Neural progenitor cell (in vitro differentiated cells): Measurements from ENCODE around the gene CDT1. TPM values are rescaled to one million over a fixed set of nuclear protein-coding genes. Genes with fewer than 3 reads are reported as not detected.

Experiments used
- DNase-seq: peaks from one replicate; pipeline ENCODE4 v3.0.0-alpha.2; 2016; ENCODE audit warnings: low spot score
- H2AFZ ChIP-seq: fragments of 200-600 bp; sonication (generic); replicated peaks from 2 replicates; pipeline ENCODE4 v1.6.1; 2016; ENCODE audit warnings: antibody characterized with exemption
- H3F3A ChIP-seq: fragments of 200-600 bp; sonication (generic); 2 replicates; pipeline ENCODE4 v1.6.1; 2016; ENCODE audit warnings: antibody characterized with exemption, low read depth
- H3K27ac ChIP-seq: fragments of 200-600 bp; sonication (generic); 2 replicates; pipeline ENCODE4 v1.5.1; 2016; ENCODE audit warnings: mild to moderate bottlenecking
- H3K27me3 ChIP-seq: fragments of 200-600 bp; sonication (generic); 2 replicates; pipeline ENCODE4 v1.6.1; 2016; ENCODE audit warnings: mild to moderate bottlenecking, moderate library complexity
- H3K36me3 ChIP-seq: fragments of 200-600 bp; sonication (generic); 2 replicates; pipeline ENCODE4 v1.5.1; 2016
- H3K4me1 ChIP-seq: fragments of 200-600 bp; sonication (generic); 2 replicates; pipeline ENCODE4 v1.6.1; 2016; ENCODE audit warnings: mixed run types
- H3K4me2 ChIP-seq: fragments of 200-600 bp; sonication (generic); 2 replicates; pipeline ENCODE4 v1.6.1; 2016
- H3K4me3 ChIP-seq: fragments of 200-600 bp; sonication (generic); 2 replicates; pipeline ENCODE4 v1.5.1; 2016
- H3K79me2 ChIP-seq: fragments of 200-600 bp; sonication (generic); 2 replicates; pipeline ENCODE4 v1.6.1; 2016; ENCODE audit warnings: low read depth
- H3K9ac ChIP-seq: fragments of 200-600 bp; sonication (generic); 2 replicates; pipeline ENCODE4 v1.6.1; 2016
- H3K9me3 ChIP-seq: fragments of 200-600 bp; sonication (generic); 2 replicates; pipeline ENCODE4 v1.5.1; 2016; ENCODE audit warnings: low read depth
- H4K20me1 ChIP-seq: fragments of 200-600 bp; sonication (generic); 2 replicates; pipeline ENCODE4 v1.6.1; 2016; ENCODE audit warnings: low read depth
- H3K27ac Mint-ChIP-seq: 3 replicates; pipeline ENCODE4 v1.8.0; 2021; ENCODE audit warnings: mixed read lengths
- H3K27me3 Mint-ChIP-seq: 2 replicates; pipeline ENCODE4 v1.8.0; 2022; ENCODE audit warnings: low read depth, mild to moderate bottlenecking, inconsistent platforms, moderate library complexity, mixed read lengths; ENCODE audit not compliant: insufficient read depth
- H3K36me3 Mint-ChIP-seq: 3 replicates; pipeline ENCODE4 v1.8.0; 2021; ENCODE audit warnings: mixed read lengths
- H3K4me1 Mint-ChIP-seq: 3 replicates; pipeline ENCODE4 v1.8.0; 2021; ENCODE audit warnings: mixed read lengths
- H3K4me3 Mint-ChIP-seq: 3 replicates; pipeline ENCODE4 v1.8.0; 2021; ENCODE audit warnings: mild to moderate bottlenecking, moderate library complexity, mixed read lengths
- H3K9me3 Mint-ChIP-seq: 3 replicates; pipeline ENCODE4 v1.8.0; 2020; ENCODE audit warnings: mixed read lengths
- EZH2 ChIP-seq: fragments of 200-600 bp; sonication (generic); IDR thresholded peaks from 2 replicates; pipeline ENCODE4 v1.6.1; 2017; ENCODE audit warnings: antibody characterized with exemption, mild to moderate bottlenecking, moderate library complexity
- EZH2phosphoT487 ChIP-seq: fragments of 200-600 bp; sonication (generic); IDR thresholded peaks from 2 replicates; pipeline ENCODE4 v1.6.1; 2017; ENCODE audit warnings: antibody characterized with exemption
- total RNA-seq: library from RNA; depleted of rRNA; stranded (reverse); fragments of >200 nt; gene quantifications from 2 replicates; pipeline ENCODE4 v1.2.3, GENCODE V29; 2015; ENCODE audit warnings: low replicate concordance
- TF ChIP-seq, protein P1 (sequence below): fragments of 200-600 bp; sonication (generic); IDR thresholded peaks from 2 replicates; pipeline ENCODE4 v1.5.1; 2017; ENCODE audit warnings: antibody characterized with exemption, mild to moderate bottlenecking

The CDT1 gene
- total RNA-seq, 1 donor from 2014 or later, result 7.8 TPM

DNA sequence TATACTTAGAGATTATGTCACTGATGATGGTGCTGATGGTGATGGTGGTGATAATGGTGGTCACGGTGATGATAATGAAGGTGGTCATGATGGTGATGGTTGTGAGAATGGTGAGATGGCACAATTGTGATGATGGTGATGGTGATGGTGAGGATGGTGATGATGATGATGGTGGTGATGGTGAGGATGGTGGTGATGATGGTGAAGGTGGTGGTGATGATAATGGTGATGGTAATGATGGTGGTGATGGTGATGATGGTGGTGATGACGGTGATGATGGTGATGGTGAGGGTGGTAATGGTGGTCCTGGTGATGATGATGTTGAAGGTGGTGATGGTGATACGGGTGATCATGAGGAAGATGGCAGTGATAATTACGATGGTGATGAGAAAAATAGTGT, 5.5 kb upstream of the CDT1 start:
- H4K20me1 ChIP-seq, result no peaks in the 10 kb centered on the region
- H3K4me1 Mint-ChIP-seq, result no peaks in the 10 kb centered on the region
- no peak overlapping the region for H3K9ac ChIP-seq
- H3K4me3 Mint-ChIP-seq, result no peak overlapping the region
- peaks cover 6% of the 10 kb centered on the region for H3K4me1 ChIP-seq
- H3K36me3 ChIP-seq, result no peaks in the 10 kb centered on the region
- no peak overlapping the region for H2AFZ ChIP-seq
- peaks cover 6% of the 10 kb centered on the region for H3K27me3 Mint-ChIP-seq
- H3K27me3 ChIP-seq, result no peaks in the 10 kb centered on the region
- no peak for DNase-seq
- H3K9me3 Mint-ChIP-seq, result no peaks in the 10 kb centered on the region
- no peak overlapping the region for H3K4me3 ChIP-seq
- no peak overlapping the region for H3K4me2 ChIP-seq
- H3K36me3 Mint-ChIP-seq, result no peaks in the 10 kb centered on the region
- H3K79me2 ChIP-seq, result peaks cover 3% of the 10 kb centered on the region
- peaks cover 11% of the 10 kb centered on the region for H3F3A ChIP-seq
- no peak overlapping the region for H3K27ac ChIP-seq
- H3K9me3 ChIP-seq, result no peaks in the 10 kb centered on the region
- H3K27ac Mint-ChIP-seq, result no peak overlapping the region
- TF ChIP-seq EZH2phosphoT487 (no peak), EZH2 (no peak)
- TF ChIP-seq, protein P1, sequence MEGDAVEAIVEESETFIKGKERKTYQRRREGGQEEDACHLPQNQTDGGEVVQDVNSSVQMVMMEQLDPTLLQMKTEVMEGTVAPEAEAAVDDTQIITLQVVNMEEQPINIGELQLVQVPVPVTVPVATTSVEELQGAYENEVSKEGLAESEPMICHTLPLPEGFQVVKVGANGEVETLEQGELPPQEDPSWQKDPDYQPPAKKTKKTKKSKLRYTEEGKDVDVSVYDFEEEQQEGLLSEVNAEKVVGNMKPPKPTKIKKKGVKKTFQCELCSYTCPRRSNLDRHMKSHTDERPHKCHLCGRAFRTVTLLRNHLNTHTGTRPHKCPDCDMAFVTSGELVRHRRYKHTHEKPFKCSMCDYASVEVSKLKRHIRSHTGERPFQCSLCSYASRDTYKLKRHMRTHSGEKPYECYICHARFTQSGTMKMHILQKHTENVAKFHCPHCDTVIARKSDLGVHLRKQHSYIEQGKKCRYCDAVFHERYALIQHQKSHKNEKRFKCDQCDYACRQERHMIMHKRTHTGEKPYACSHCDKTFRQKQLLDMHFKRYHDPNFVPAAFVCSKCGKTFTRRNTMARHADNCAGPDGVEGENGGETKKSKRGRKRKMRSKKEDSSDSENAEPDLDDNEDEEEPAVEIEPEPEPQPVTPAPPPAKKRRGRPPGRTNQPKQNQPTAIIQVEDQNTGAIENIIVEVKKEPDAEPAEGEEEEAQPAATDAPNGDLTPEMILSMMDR, result no peak

DNA sequence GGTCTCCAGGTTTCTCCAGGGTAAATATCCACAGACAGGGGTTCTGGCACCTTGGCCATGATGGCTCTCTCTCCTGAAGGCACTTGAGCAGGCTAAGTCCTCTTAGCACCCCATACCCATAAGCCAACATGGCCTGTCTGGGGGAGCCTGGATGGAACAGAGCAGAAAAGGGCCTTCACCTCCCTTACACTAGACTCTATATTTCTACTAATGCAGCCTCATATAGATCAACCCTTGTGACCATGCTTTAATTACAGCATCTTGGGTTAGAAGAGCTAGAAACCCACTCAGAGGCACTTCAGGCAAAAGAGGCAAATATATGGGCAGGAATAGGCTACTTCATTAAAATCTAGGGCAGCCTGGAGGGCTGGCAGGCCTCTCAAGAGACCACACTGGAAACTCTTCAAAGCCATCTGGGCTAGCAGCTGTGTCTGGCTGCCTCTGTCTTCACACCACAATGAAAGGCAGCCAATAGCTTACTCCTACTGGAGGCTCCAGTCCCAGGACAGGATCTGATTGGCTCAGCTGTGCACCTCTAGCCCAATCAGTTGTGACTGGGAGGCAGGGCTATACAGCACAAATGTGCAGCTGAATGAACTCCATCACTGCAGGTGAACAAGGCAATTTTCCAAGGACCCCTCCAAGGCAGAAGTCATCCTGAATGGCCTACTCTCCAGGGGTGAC, 4.7 kb upstream of the CDT1 start:
- H3K4me3 Mint-ChIP-seq, result no peak overlapping the region
- H3K9me3 ChIP-seq, result no peaks in the 10 kb centered on the region
- H3K4me1 ChIP-seq, result peaks cover 3% of the 10 kb centered on the region
- no peak overlapping the region for H2AFZ ChIP-seq
- no peak overlapping the region for H3K4me3 ChIP-seq
- H3K9me3 Mint-ChIP-seq, result no peaks in the 10 kb centered on the region
- H3K36me3 Mint-ChIP-seq, result no peaks in the 10 kb centered on the region
- H3K79me2 ChIP-seq, result peaks cover 8% of the 10 kb centered on the region
- no peak overlapping the region for H3K27ac Mint-ChIP-seq
- H3K9ac ChIP-seq, result no peak overlapping the region
- TF ChIP-seq EZH2 (no peak), EZH2phosphoT487 (no peak)
- TF ChIP-seq, protein P1, result no peak
- no peaks in the 10 kb centered on the region for H3K36me3 ChIP-seq
- no peak for DNase-seq
- H3K27me3 ChIP-seq, result no peaks in the 10 kb centered on the region
- no peaks in the 10 kb centered on the region for H3K4me1 Mint-ChIP-seq
- no peaks in the 10 kb centered on the region for H4K20me1 ChIP-seq
- H3K27ac ChIP-seq, result no peak overlapping the region
- H3K4me2 ChIP-seq, result no peak overlapping the region
- H3F3A ChIP-seq, result peaks cover 14% of the 10 kb centered on the region
- H3K27me3 Mint-ChIP-seq, result peaks cover 6% of the 10 kb centered on the region

DNA sequence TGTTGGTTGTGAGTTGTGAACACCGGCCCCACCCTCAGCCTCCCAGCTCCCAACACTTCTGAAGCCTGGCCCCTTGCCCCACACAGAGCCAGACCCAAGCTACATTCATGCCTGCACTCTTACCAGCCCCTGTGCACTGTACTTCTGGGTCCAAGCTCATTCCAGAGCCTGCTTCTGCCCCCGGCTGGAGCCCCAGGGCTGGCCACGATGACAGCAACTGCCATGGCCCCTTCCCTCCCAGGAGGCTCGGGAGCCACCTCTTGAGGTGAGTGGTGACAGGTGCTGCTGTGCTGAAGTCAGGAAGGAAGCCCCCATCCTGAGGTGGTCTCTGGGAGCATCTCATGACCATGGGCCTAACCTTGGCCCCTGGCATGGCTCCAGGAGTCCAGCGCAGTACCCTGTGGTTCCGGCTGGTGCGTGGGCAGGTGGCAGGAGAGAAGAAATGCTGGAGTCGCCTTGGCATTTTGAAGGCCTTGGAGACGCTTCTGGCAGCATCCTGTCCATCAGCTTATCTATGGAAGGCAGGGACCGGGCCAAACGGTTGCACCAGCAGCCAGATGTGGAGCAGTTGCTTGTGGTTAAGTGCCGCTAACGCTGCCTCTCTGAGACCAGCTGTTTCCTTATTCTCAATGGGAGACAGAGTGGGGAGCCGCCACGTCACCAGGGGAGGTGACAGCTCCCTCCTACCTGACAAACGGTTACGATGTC, 3.9 kb upstream of the CDT1 start:
- Histone ChIP-seq H2AFZ (no peak overlapping the region), H3K79me2 (peaks cover 16% of the 10 kb centered on the region), H3F3A (peaks cover 15% of the 10 kb centered on the region), H3K4me2 (no peak overlapping the region), H3K4me3 (no peak overlapping the region), H3K27me3 (no peaks in the 10 kb centered on the region), H3K9me3 (no peaks in the 10 kb centered on the region), H3K9ac (no peak overlapping the region), H3K27ac (no peak overlapping the region), H3K4me1 (peaks cover 8% of the 10 kb centered on the region), H4K20me1 (peaks cover 7% of the 10 kb centered on the region), H3K36me3 (no peaks in the 10 kb centered on the region)
- Mint-ChIP-seq H3K27me3 (peaks cover 6% of the 10 kb centered on the region), H3K4me3 (no peak overlapping the region), H3K9me3 (no peaks in the 10 kb centered on the region), H3K36me3 (no peaks in the 10 kb centered on the region), H3K27ac (no peak overlapping the region), H3K4me1 (no peaks in the 10 kb centered on the region)
- TF ChIP-seq EZH2 (no peak), EZH2phosphoT487 (no peak)
- TF ChIP-seq, protein P1, result no peak
- DNase-seq, result no peak
